HG03060 (cell line): ENCODE data around the gene TUBGCP6.
"Not testable (repeated sequence)": the region's sequence is repeated elsewhere in the genome, so short reads cannot be mapped to it uniquely, and the experiment has no call there.

Source experiments
- ATAC-seq: cut with Tn5 transposase; IDR thresholded peaks from one replicate; pipeline ENCODE4 v1.9.1; 2021; ENCODE audit warnings: low read depth, moderate number of reproducible peaks; ENCODE audit not compliant: unreplicated experiment

Gene TUBGCP6

GRCh38 chr22:50171965-50172421, 72.8 kb downstream of the TUBGCP6 start:
- ATAC-seq, result no peak

- no peak for ATAC-seq
Observed at GRCh38 chr22:50171319-50171964, 73.4 kb downstream of the TUBGCP6 start.

GRCh38 chr22:50170453-50171318, 74.1 kb downstream of the TUBGCP6 start, which contains the start of gene PANX2:
Gene PANX2 (plus strand): TSS chr22:50170731. CDS start chr22:50170731, 0 bp downstream.
- ATAC-seq, result no peak

GRCh38 chr22:50169774-50170341, 75.0 kb downstream of the TUBGCP6 start:
- ATAC-seq, result no peak

GRCh38 chr22:50169181-50169759, 75.6 kb downstream of the TUBGCP6 start:
- ATAC-seq, result no peak

- ATAC-seq, result not testable (repeated sequence)
Observed at GRCh38 chr22:50168490-50169180, 76.2 kb downstream of the TUBGCP6 start.

- no peak for ATAC-seq
Observed at GRCh38 chr22:50167689-50168489, 76.9 kb downstream of the TUBGCP6 start.
